Tracheal epithelial cell (primary cell): ENCODE results near the gene FMN1. TPM values are rescaled to one million over a fixed set of nuclear protein-coding genes. Genes with fewer than 3 reads are reported as not detected.

Experiments used
- total RNA-seq: library from RNA; depleted of rRNA; stranded (reverse); fragments of >200 nt; gene quantifications from 2 replicates; pipeline ENCODE4 v1.2.1, GENCODE V29; 2014

Gene FMN1, protein sequence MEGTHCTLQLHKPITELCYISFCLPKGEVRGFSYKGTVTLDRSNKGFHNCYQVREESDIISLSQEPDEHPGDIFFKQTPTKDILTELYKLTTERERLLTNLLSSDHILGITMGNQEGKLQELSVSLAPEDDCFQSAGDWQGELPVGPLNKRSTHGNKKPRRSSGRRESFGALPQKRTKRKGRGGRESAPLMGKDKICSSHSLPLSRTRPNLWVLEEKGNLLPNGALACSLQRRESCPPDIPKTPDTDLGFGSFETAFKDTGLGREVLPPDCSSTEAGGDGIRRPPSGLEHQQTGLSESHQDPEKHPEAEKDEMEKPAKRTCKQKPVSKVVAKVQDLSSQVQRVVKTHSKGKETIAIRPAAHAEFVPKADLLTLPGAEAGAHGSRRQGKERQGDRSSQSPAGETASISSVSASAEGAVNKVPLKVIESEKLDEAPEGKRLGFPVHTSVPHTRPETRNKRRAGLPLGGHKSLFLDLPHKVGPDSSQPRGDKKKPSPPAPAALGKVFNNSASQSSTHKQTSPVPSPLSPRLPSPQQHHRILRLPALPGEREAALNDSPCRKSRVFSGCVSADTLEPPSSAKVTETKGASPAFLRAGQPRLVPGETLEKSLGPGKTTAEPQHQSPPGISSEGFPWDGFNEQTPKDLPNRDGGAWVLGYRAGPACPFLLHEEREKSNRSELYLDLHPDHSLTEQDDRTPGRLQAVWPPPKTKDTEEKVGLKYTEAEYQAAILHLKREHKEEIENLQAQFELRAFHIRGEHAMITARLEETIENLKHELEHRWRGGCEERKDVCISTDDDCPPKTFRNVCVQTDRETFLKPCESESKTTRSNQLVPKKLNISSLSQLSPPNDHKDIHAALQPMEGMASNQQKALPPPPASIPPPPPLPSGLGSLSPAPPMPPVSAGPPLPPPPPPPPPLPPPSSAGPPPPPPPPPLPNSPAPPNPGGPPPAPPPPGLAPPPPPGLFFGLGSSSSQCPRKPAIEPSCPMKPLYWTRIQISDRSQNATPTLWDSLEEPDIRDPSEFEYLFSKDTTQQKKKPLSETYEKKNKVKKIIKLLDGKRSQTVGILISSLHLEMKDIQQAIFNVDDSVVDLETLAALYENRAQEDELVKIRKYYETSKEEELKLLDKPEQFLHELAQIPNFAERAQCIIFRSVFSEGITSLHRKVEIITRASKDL (N-terminal part only)
- total RNA-seq: 0.48 and 1.9 TPM in 2 replicates

DNA sequence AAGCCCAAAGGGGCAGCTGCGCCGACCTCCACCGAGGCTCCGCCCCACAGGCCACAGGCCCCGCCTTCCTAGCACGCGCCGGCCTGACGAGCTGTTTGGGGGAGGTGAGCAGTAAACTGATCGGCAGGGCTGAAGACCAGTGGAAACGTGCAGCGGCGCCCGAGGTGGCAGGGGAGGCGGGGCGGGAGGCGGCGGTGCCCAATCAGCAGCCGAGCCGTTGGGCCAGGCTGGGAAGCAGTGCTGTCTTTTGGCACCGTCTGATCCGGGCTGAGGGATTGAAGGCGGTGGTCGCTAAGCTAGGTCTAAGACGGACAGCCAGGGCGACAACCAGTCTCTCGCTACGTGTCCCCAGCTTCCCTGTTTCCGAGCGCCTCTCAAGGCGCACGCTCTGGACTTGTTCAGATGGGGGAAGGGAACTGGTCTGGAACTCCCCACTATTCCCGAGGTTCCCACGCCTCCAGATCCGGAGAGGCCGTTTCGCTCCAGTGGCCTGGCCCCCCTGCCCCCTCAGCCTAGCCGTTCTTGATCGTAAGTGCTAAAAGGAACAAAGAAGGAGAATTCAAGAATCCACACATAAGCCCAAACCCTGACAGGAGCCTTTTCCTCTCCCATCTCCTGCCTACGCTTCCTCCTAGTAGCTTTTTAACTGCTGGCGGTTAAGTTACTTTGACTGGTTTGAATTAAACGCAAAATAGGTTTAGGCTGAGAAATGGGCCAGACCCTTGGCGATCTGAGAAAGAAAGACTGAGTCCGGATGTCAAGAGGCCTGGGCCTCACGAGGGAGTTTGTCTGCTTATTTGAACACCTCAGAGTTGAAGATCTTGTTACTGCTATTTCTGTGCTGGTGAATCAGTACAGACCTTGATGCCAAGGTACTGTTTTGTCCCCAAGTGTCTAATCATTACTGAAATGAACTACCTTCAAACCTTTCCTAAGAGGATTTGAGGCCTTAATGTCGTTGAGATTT lies at the start of gene FMN1:
FMN1 (minus strand) TSS at position 11 of the 967 bp plus-strand sequence. CDS start 39,800 bp downstream, outside the sequence.

DNA sequence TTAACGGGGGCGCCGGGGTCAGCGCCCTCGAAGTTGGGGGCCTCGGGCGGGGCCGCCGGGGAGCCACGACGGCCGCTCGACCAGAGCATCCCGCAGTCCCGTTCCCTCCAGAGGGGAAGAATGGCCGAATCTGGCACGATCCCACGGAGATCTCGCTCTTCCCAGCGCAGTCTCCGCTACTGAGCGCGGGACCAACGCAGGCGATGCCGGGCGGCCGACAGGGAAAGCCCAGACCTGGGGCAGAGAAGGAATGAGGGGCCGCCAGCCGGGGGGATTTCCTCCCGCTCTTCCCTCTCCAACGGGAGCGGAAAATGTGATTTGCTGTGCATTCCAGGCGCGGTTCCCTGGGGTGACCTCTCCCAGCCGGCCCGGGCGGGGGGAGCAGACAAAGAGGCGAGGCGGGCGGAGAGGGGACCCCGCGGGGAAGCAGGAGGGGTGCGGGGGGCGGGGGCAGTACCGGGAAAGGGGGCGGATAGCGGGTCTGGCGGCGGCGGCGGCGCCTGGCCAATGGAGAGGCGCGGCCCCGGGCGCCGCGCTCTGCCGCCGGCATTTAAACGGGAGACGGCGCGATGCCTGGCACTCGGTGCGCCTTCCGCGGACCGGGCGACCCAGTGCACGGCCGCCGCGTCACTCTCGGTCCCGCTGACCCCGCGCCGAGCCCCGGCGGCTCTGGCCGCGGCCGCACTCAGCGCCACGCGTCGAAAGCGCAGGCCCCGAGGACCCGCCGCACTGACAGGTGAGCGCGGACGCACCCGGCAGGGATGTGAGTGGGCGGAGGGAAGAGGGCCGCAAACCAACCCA lies 476.9 kb downstream of the FMN1 start, which contains the start of gene GREM1:
GREM1 (plus strand) TSS at position 579 of the 801 bp plus-strand sequence. CDS start 12,687 bp downstream, outside the sequence.

Other genes with a start within 250 kb of the FMN1 start
- under 0.01 and 0.21 TPM in 2 replicates for gene RYR3, start 116.3 kb upstream of the FMN1 start, total RNA-seq